Hypothalamus (tissue), 51 donors: Measurements from ENCODE around the gene SORBS2.

ENCODE experiments used
- DNase-seq, 51 donors: peaks; one replicate each; lab custom pipeline; 2025; lab: John Stamatoyannopoulos, UW

The SORBS2 gene

GRCh38 chr4:185805979-185806378 is 6.0 kb downstream of the SORBS2 start:
- no peak for DNase-seq

- no peak for DNase-seq
These were observed 6.7 kb downstream of the SORBS2 start for GRCh38 chr4:185805262-185805802.

- DNase-seq: no peak
These were observed 9.0 kb downstream of the SORBS2 start for GRCh38 chr4:185803022-185803421.

- no peak for DNase-seq
These were observed 10.5 kb downstream of the SORBS2 start for GRCh38 chr4:185801471-185801870.

- no peak for DNase-seq
These were observed 11.6 kb downstream of the SORBS2 start for GRCh38 chr4:185800266-185800945.

- no peak for DNase-seq
These were observed 12.6 kb downstream of the SORBS2 start for GRCh38 chr4:185799442-185799841.

GRCh38 chr4:185797596-185798338 is 14.2 kb downstream of the SORBS2 start:
- DNase-seq: no peak

GRCh38 chr4:185797018-185797417 is 15.0 kb downstream of the SORBS2 start:
- no peak for DNase-seq

- no peak for DNase-seq
These were observed 15.8 kb downstream of the SORBS2 start for GRCh38 chr4:185796176-185796575.

- no peak for DNase-seq
These were observed 17.4 kb downstream of the SORBS2 start for GRCh38 chr4:185794637-185795036.

GRCh38 chr4:185793716-185794115 is 18.3 kb downstream of the SORBS2 start:
- DNase-seq: no peak

GRCh38 chr4:185793116-185793485 is 18.9 kb downstream of the SORBS2 start:
- DNase-seq: no peak

- DNase-seq: no peak
These were observed 19.4 kb downstream of the SORBS2 start for GRCh38 chr4:185792384-185793115.

- DNase-seq: peak in 1 of 51 donors; percentile 8
These were observed 23.9 kb downstream of the SORBS2 start for GRCh38 chr4:185787926-185788679.

GRCh38 chr4:185786422-185786821 is 25.6 kb downstream of the SORBS2 start:
- no peak for DNase-seq

- DNase-seq: no peak
These were observed 28.4 kb downstream of the SORBS2 start for GRCh38 chr4:185783574-185783973.

GRCh38 chr4:185782523-185782922 is 29.5 kb downstream of the SORBS2 start:
- no peak for DNase-seq

GRCh38 chr4:185781555-185782215 is 30.3 kb downstream of the SORBS2 start:
- no peak for DNase-seq

GRCh38 chr4:185780472-185780871 is 31.5 kb downstream of the SORBS2 start:
- no peak for DNase-seq

GRCh38 chr4:185779517-185779916 is 32.5 kb downstream of the SORBS2 start:
- DNase-seq: no peak
